GM12891 (cell line): ENCODE measurements around the gene NCKAP5.

Experiments used
- DNase-seq: peaks from one replicate; pipeline ENCODE4 v3.0.0; 2011; ENCODE audit warnings: low spot score; ENCODE audit not compliant: insufficient read length
- FAIRE-seq: peaks from 2 replicates; lab custom pipeline; 2011; peaks lifted over from hg19 to GRCh38; lab: Jason Lieb, UNC
- PAX5 ChIP-seq: IDR thresholded peaks from 2 replicates; pipeline ENCODE4 v1.6.1; 2011; ENCODE audit warnings: low read length, moderate library complexity, mild to moderate bottlenecking; ENCODE audit not compliant: insufficient read depth, severe bottlenecking
- POLR2A ChIP-seq: IDR thresholded peaks from 2 replicates; pipeline ENCODE4 v1.6.1; 2011; ENCODE audit warnings: low read depth, low read length, control low read depth
- POLR2AphosphoS5 ChIP-seq: IDR thresholded peaks from 2 replicates; pipeline ENCODE4 v1.6.1; 2011; ENCODE audit warnings: low read depth, low read length, control low read depth
- POU2F2 ChIP-seq: IDR thresholded peaks from 2 replicates; pipeline ENCODE4 v1.6.1; 2011; ENCODE audit warnings: low read depth, mild to moderate bottlenecking, control low read depth, low read length, moderate library complexity
- SPI1 ChIP-seq: IDR thresholded peaks from 2 replicates; pipeline ENCODE4 v1.6.1; 2011; ENCODE audit warnings: low read depth, low read length, control low read depth
- TAF1 ChIP-seq: IDR thresholded peaks from 2 replicates; pipeline ENCODE4 v1.6.1; 2011; ENCODE audit warnings: low read depth, low read length, control low read depth

NCKAP5 gene

DNA sequence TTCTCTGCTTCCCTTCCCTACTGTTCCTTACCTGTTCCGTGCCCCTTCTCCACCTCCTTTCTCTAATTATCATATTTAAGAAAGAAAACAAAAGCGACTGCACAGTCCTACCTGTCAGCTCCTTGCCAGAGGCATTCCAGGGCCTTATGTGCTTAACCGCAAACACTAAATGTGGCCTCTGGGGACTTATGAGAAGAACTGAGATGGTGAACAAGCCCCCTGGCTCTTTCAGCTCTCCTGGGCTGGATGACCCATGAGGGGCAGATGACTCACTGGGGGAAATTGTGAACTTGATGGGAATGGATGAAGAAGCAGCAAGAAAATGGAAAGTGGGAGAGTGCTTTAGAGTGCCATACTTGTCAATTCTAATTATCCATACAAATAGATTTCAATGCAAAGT is 792.0 kb downstream of the NCKAP5 start:
- FAIRE-seq (no peak), DNase-seq (no peak)
- TF ChIP-seq SPI1: no peak
- no peak for TF ChIP-seq POU2F2
- no peak for TF ChIP-seq PAX5
- no peak for TF ChIP-seq POLR2A
- TF ChIP-seq TAF1: no peak
- no peak for TF ChIP-seq POLR2AphosphoS5

DNA sequence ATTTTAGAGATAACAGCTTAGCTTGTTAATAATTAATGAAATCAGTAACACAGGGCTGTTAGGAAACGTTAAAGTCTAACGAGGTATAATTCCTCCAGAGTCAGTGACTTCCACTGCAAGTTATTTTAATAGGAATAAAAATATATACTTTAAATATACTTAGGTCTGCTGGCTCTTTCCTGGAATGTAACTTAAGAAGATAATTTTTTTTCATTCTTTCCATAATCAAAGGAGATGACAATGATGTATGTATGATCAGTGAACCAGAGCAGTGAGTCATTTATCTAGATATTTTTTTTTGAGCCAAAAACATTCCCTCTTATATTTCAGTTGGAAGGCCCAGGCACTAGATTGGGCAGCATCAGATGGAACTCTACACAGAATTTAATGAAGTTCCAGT is 794.1 kb downstream of the NCKAP5 start:
- no peak for FAIRE-seq
- DNase-seq: no peak
- TF ChIP-seq PAX5: no peak
- TF ChIP-seq POLR2AphosphoS5: no peak
- TF ChIP-seq POU2F2: no peak
- TF ChIP-seq POLR2A: no peak
- TF ChIP-seq TAF1: no peak
- no peak for TF ChIP-seq SPI1

DNA sequence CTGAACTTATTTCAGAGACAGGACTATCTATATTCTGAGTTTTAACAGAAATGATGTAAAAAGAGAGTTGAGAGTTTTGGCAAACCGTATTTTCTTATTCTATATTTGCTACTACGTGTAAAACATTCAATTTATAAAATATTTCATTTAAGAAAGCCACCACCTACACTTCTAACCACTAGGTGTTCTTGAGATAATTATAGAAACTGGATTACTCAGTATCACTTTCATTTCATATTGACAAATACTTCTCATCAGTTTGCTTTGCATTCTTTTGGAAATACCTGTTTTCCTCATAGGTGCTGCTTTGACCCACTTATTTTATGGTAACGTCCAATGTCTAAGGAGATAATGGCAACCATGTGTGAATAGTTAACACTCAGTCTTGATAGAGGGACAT is 794.9 kb downstream of the NCKAP5 start:
- FAIRE-seq: no peak
- DNase-seq: no peak
- no peak for TF ChIP-seq TAF1
- TF ChIP-seq PAX5: no peak
- TF ChIP-seq POU2F2: no peak
- TF ChIP-seq SPI1: no peak

DNA sequence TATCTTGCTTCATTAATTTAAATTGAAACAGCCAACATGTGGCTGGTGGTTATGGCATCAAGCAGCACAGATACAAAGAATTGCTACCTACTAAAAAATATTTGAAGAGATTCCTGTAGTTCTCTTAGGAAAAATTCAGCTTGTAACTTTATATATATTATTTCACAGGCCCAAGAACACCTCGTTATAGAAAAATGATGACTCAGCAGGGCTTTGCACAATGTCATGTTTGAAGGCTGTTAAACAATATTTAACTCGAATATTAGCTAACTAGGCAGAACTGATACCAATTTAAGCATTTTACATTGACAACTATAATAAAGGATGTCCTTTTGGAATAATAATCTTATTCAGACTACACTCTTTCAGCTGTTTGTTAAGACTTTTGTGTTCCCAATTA is 795.9 kb downstream of the NCKAP5 start:
- FAIRE-seq (no peak), DNase-seq (no peak)
- TF ChIP-seq PAX5 (no peak), POU2F2 (no peak), POLR2A (no peak), TAF1 (no peak), POLR2AphosphoS5 (no peak), SPI1 (no peak)

DNA sequence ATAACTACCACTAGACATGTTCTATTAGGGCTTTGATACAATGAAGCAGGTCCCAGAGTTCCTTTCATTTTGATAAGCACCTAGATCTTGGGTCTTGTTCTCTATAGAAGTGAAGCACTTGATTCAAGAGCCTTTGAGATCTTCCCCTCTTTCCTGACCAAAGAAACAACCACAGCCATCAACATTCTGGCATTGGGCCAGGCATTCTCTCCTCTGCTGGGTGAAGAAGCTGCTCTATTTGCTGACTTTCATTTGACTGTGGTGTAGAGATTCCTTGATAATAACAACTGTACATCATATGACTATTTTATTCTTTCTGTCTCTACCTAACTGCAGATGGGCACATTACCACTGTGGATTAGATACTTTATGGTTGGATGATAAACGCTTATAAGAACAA is 801.7 kb downstream of the NCKAP5 start:
- DNase-seq: no peak
- FAIRE-seq: no peak

DNA sequence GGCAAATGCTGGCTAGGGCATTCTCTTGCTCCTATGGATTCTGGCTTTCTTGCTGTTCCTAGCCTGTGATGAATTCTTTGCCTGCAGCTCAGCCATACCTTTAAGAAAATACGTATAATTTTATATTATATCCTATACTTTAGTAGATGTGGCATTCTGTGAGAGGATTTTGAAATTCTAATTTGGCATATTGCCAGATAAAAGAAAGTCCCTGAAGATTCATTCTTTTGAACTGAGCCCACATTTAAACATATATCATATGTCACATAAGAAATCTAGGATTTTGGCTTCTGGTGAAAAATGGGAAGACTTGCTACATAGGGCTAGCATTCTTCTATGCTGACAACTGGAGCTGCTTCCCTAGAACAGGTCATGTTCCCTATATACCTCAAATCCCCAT is 806.8 kb downstream of the NCKAP5 start:
- DNase-seq: no peak
- no peak for TF ChIP-seq PAX5
- no peak for FAIRE-seq

More for the DNA sequence above, 801.7 kb downstream of the NCKAP5 start:
- TF ChIP-seq POLR2AphosphoS5 (no peak), POU2F2 (no peak), POLR2A (no peak), SPI1 (no peak), PAX5 (no peak), TAF1 (no peak)

DNA sequence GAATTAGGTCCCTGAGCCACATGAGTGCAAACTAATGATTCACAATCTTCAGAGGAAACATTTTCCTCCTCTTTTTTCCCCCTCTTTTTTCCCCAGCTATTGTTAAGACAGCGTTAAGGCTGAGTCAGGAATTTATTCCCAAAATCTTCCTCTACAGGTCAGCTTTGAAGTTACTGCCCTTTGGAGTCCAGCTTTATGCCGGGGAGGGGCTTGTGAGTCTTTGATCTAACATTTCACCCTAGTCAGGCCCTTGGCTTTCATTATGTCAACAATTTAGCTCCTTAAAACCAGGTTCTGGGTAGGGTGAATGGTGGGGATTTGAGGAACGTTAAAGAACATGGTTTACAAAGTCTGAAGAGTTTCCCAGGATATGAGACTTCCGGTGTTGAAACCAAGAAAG is 807.3 kb downstream of the NCKAP5 start:
- DNase-seq (no peak), FAIRE-seq (no peak)
- TF ChIP-seq SPI1 (no peak), POLR2AphosphoS5 (no peak), TAF1 (no peak), PAX5 (no peak), POLR2A (no peak)

DNA sequence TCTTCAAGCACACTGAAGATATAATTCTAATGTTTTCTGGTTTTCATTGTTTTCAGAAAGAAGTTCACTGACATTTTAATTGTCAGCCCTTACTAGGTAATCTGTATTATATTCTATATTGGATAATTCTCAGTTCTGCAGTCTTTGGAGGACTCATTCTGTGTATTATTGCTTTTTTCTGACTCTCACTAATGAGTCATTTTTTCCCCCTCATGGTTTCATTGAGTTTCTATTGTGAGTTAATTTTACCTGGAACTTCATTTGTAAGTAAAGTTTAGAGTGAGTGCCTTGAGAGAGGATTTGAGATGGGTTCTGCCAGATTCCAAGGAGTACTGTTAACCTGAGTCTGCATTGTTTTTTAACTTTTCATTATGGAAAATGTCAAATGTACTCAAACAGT is 807.9 kb downstream of the NCKAP5 start:
- TF ChIP-seq TAF1 (no peak), POLR2A (no peak), SPI1 (no peak), POLR2AphosphoS5 (no peak), POU2F2 (no peak), PAX5 (no peak)
- DNase-seq: no peak
- FAIRE-seq: no peak

DNA sequence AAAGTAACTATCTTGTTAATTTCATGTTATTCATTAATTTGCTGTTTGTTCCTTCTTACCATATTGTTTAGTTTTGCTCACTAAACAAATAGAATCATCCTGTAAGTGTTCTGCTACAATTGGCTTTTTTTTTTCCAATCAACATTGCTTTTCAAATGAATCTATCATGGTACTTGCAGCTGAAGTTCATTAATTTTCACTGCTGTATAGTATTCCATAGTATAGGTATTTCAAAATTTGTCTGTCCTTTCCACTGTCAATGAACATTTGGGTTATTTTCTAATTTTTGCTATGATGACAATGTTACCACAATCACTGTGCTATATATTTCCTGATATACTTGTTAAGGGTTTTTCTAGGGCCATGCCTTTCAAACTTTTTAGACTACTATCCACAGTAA is 809.3 kb downstream of the NCKAP5 start:
- TF ChIP-seq POLR2A: no peak
- DNase-seq (no peak), FAIRE-seq (no peak)

DNA sequence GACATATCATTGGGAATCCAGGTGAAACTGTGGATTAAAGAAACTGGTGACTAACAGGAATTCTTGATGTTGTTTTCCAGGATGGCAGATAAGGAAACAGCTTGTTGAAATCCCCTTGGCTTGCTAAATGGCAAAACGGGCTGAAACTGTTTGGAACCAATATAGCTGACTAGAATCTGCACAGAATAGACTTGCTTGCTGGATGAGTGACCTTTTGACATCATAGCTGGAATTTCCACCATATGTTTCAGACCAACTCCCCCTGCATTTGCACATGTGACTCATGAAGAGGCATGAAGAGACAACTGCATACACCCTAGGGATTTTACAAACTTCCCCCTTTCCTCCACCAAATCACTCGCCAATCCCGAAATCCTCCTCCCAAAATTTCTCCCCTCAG is 810.6 kb downstream of the NCKAP5 start:
- TF ChIP-seq SPI1 (no peak), TAF1 (no peak), POU2F2 (no peak)
- DNase-seq (no peak), FAIRE-seq (no peak)

DNA sequence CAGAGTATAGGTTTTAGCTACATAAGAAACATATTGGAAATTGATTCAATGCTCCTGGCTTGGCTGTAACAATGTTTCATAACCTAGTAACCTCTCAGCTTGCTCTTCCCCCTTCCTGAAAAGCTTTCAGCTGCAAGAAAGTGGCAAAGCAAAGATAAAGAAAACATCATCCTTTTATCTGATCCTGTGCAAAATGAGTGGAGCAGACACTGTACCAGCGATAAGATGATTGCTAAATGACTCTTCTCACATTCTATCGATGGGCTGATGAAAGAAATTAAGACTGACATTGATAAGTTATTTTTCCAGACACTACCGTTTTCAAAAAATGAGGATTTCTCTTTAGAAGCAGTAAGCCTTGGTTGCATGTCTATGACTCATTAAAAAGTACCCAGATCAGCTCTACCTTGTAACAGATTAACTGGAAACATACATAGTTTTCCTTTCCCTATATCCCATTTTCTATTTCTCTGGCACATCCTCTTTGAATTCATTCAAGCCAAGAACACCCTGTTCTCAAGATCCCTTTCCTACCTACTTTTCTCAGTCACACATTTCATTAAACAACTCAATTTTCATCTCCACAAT is 811.2 kb downstream of the NCKAP5 start:
- FAIRE-seq (no peak), DNase-seq (no peak)
- TF ChIP-seq POLR2AphosphoS5 (no peak), PAX5 (no peak), POU2F2 (no peak), TAF1 (no peak), SPI1 (no peak), POLR2A (no peak)

DNA sequence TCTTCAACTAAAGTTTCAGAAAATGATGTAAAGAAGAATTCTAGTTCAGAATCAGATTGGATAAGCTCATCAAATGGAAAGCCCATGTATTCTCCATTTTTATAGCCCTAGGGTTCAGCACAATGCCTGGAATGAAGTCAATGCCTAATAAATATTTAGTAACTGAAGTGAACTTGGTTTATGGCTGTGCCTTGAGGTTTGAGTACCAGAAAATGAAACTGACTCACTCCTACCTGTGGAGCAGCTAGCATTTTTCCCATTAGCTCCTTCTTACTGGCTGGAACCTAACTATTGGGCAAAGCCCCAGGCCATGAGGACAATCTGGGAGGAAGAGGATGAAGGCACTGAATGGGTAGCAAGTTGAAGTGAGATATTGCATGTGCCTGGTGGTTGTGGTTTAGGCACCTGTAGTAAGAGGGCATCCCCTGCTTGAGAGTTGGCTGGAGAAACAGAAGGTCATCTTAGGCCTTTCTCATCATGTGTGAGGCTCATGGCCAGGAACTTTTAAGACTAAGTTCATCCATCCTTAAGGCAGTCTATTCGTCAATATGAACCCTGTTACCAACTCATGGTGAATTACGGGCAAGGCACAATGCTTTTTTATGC is 813.3 kb downstream of the NCKAP5 start:
- FAIRE-seq (no peak), DNase-seq (no peak)
- TF ChIP-seq PAX5: no peak
- TF ChIP-seq POLR2AphosphoS5: no peak
- TF ChIP-seq POU2F2: no peak
- TF ChIP-seq TAF1: no peak
- no peak for TF ChIP-seq SPI1
- no peak for TF ChIP-seq POLR2A
